ENCODE results near the gene CYP26C1. TPM values are rescaled to one million over a fixed set of nuclear protein-coding genes. Genes with fewer than 3 reads are reported as not detected.

CYP26C1 gene
- total and polyA plus RNA-seq, 5 experiments from 2014 or later: 0.33 to 0.44 TPM; not detected in 3

- no peak for ATAC-seq
- Mint-ChIP-seq H3K9me3 (no peaks in the 10 kb centered on the region), H3K4me3 (no peak overlapping the region), H3K4me1 (no peaks in the 10 kb centered on the region), H3K27ac (no peak overlapping the region), H3K36me3 (peaks cover 12 to 39% (median 29%) of the 10 kb centered on the region in 3 donors), H3K27me3 (peaks cover 2 to 7% (median 4%) of the 10 kb centered on the region in 5 donors)
- POLR2A ChIA-PET: no interaction called here
- peak in 1 of 10 donors; percentile 10 for DNase-seq
These were observed 6.1 kb upstream of the CYP26C1 start for GRCh38 chr10:93054486-93054885.

DNA sequence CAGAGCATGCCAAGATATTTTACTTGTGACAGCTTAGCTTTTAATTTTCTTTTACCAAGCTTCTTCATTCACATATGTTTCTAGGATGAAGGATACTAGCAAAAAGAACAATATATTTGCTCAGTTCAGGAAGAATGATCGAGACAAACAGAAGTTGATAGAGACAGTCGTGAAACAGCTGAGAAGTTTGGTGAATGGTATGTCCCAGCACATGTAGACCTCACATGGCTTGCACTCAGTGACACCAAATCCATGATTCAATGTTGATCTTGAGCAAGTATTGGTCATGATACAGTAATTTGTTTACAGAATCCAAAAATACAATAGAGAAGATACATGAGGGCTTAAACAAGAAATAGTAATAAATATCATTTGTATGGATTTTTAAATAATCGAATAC is 2.5 kb upstream of the CYP26C1 start:
- Mint-ChIP-seq H3K4me1 (peaks cover 8 to 21% (median 19%) of the 10 kb centered on the region in 4 donors), H3K36me3 (peaks cover 15 to 41% (median 33%) of the 10 kb centered on the region in 3 donors), H3K9me3 (no peaks in the 10 kb centered on the region), H3K27me3 (peaks cover 8 to 26% (median 15%) of the 10 kb centered on the region in 5 donors), H3K27ac (no peak overlapping the region), H3K4me3 (no peak overlapping the region)
- POLR2A ChIA-PET: no interaction called here
- no peak for ATAC-seq
- DNase-seq: no peak

DNA sequence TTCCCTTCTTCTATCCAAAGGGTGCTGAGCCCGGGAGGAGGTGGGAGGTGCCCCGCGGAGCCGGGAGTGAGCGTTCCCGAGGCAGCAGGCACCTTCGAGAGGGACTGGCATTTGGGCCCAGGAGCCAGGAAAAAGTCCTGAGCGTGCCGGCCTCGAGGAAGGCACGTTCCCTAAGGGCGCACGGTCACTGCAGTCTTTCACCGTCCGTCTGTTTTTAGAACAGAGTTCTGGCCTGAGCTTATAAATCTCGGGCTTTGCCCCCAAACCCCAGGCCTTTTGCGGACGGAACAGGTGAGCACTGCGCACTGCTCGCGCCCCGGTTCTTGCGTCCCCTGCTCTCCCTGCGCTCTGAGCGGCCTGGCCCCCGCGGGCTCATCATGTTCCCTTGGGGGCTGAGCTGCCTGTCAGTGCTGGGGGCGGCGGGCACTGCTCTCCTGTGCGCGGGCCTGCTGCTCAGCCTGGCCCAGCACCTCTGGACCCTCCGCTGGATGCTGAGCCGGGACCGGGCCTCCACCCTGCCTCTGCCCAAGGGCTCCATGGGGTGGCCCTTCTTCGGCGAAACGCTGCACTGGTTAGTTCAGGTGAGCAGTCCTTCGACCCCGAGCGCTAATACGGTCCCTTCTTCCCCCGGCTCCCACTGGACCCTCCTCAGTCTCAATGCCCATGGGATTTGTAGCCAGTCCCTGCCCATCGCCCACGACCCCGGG is 442 bp downstream of the CYP26C1 start:
- Mint-ChIP-seq H3K27ac (no peak overlapping the region), H3K36me3 (peaks cover 15 to 31% (median 28%) of the 10 kb centered on the region in 3 donors), H3K4me3 (peak overlapping the region in 4 of 10 donors; percentile 69 to 77 (median 75)), H3K4me1 (peaks cover 9 to 27% (median 23%) of the 10 kb centered on the region in 4 donors), H3K9me3 (no peaks in the 10 kb centered on the region), H3K27me3 (peaks cover 15 to 47% (median 33%) of the 10 kb centered on the region in 5 donors)
- no peak for ATAC-seq
- no peak for DNase-seq
- POLR2A ChIA-PET: no interaction called here

DNA sequence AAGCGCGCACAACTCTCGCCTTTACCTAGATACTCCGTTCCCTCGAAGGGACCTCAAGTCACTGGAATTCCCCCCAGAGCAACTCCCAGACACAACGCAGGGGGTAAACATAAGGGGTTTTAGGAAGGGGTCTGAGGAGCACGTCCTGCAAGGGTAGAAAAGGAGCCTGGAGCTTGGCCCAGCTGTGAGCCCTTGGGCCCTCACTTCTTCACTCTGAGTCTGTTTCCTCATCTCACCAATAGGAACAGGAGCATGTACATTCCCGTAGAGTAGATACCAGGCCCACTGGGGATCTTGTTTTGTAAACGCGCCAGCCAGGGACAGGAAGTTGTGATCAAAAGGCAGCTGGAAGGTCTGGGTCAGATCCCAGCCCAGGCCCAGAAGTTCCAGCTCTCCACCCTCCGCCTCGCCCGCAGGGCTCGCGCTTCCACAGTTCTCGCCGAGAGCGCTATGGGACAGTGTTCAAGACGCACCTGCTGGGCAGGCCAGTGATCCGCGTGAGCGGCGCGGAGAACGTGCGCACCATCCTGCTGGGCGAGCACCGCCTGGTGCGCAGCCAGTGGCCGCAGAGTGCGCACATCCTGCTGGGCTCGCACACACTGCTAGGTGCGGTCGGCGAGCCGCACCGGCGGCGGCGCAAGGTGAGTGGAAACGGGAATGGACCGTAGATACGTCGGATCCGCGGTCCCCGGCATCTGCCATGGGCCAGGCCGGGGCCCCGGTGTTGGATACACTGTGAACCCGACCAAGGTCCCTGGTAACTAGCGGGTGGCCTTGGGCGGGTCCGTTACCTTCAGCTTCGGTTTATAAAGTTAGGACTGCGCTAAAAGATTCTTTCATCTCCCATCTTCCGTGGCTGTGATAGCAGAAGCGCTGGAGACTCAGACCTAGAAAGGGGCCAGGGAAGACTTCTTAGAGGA is 1.3 kb downstream of the CYP26C1 start:
- peak overlapping the region in 1 of 10 donors; percentile 34 for H3K27ac Mint-ChIP-seq
- peaks cover 15 to 27% (median 26%) of the 10 kb centered on the region in 3 donors for H3K36me3 Mint-ChIP-seq
- peak overlapping the region; percentile 61 to 77 (median 70) for H3K4me3 Mint-ChIP-seq
- no peaks in the 10 kb centered on the region for H3K9me3 Mint-ChIP-seq
- H3K27me3 Mint-ChIP-seq: peaks cover 15 to 53% (median 38%) of the 10 kb centered on the region in 5 donors
- POLR2A ChIA-PET: no interaction called here
- ATAC-seq (peak in 1 of 2 donors; percentile 42), DNase-seq (peak in 1 of 10 donors; percentile 1)
- H3K4me1 Mint-ChIP-seq: peaks cover 9 to 27% (median 23%) of the 10 kb centered on the region in 4 donors

DNA sequence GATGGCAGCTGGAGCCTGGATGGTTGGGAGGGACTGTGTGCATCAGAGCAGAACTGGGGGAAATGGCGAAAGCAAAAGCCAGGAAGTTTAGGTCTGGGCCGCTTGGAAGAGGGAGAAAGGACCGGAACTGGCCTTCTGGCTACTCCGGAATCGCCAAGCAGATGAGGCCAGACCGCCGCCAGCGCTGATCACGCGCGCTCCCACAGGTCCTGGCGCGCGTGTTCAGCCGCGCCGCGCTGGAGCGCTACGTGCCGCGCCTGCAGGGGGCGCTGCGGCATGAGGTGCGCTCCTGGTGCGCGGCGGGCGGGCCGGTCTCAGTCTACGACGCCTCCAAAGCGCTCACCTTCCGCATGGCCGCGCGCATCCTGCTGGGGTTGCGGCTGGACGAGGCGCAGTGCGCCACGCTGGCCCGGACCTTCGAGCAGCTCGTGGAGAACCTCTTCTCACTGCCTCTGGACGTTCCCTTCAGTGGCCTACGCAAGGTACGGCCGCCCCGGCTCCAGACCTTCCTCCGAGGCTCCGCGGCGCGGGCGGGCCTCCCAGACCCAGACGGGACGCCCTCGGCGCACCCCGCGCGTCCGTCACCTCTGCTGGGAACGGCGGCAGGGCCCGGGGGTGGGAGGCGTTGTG is 2.0 kb downstream of the CYP26C1 start:
- Mint-ChIP-seq H3K4me1 (peaks cover 11 to 27% (median 23%) of the 10 kb centered on the region in 4 donors), H3K27ac (peak overlapping the region in 1 of 10 donors; percentile 34), H3K27me3 (peaks cover 21 to 61% (median 46%) of the 10 kb centered on the region in 5 donors), H3K4me3 (peak overlapping the region; percentile 61 to 77 (median 70)), H3K36me3 (peaks cover 15 to 22% (median 21%) of the 10 kb centered on the region in 3 donors), H3K9me3 (no peaks in the 10 kb centered on the region)
- DNase-seq (peak in 5 of 10 donors; percentile 9 to 35 (median 23)), ATAC-seq (peak; percentile 56 to 72)
- POLR2A ChIA-PET: no interaction called here

DNA sequence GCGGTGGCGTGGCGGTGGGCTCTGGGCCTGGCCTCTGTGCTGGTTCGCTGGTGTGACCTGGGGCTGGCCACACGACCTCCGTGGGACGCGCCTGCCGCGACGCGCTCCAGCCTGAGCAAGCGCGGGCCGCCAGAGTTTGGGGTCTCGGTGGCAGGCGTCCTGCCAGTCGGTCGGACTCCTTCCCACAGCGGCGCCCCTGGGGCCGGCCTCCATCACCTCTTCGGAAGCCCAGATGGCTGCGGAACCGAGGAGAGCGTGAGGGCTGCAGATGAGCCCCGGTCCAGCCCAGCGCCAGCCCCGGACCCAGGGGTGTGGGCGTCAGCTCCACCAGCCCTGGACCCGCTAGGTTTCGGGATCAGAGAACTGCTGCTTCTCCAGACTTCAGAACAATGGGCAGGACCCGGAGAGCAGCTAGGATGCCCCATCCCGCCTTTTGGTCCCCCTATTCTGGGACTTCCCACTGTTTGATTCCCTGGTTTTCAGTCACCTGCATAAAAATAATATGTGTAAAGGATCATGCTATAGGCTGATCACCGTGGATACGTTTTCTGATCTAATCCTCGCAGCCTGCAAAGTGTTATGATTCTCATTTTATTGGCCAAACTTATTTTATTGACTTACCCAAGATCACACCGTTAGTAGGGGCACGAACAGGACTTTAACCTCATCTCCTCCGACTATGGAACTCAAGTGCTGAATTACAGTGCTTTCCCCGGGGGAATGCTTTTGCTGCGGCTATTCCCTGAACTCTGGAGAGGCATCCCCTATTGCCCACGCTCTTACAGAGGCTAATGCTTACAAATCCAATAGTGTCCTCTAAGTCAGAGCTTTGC is 2.8 kb downstream of the CYP26C1 start:
- peaks cover 20 to 68% (median 47%) of the 10 kb centered on the region in 5 donors for H3K27me3 Mint-ChIP-seq
- peaks cover 11 to 29% (median 24%) of the 10 kb centered on the region in 4 donors for H3K4me1 Mint-ChIP-seq

DNA sequence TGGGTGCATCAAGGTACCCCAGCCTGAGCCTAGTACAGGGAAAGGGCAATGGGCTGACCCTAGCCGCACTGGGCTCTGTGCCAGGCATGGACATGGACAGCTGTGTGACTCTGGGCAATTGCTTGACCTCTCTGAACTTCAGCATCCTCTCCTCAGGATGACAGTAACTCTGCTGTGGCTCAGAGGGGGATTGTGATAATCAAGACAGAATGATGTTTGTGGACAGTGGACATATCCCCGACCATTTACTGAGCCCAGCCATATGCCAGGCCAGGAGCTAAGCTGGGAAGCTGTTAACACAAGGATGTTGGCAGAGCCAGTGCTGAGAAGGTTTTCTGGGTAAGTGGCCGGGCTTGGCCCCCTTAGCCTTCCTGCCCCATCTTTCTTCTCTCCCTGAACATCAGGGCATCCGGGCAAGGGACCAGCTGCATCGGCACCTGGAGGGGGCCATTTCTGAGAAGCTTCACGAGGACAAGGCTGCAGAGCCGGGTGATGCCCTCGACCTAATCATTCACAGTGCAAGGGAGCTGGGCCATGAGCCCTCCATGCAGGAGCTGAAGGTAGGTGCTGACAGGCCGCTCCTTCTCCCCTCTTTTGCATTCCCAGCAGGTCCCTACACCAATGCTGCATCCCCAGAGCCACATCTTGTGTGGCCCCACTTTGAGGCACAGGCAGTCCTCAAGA is 3.5 kb downstream of the CYP26C1 start:
- no peak overlapping the region for H3K27ac Mint-ChIP-seq
- ATAC-seq: no peak
- peaks cover 7 to 10% (median 10%) of the 10 kb centered on the region in 3 donors for H3K36me3 Mint-ChIP-seq
- H3K27me3 Mint-ChIP-seq: peaks cover 23 to 72% (median 52%) of the 10 kb centered on the region in 5 donors
- no peaks in the 10 kb centered on the region for H3K9me3 Mint-ChIP-seq
- no peak for DNase-seq
- POLR2A ChIA-PET: no interaction called here
- H3K4me3 Mint-ChIP-seq: peak overlapping the region in 5 of 10 donors; percentile 13 to 53 (median 21)
- H3K4me1 Mint-ChIP-seq: peaks cover 15 to 34% (median 28%) of the 10 kb centered on the region in 4 donors

More for the DNA sequence above, 2.8 kb downstream of the CYP26C1 start:
- DNase-seq: no peak
- Mint-ChIP-seq H3K9me3 (no peaks in the 10 kb centered on the region), H3K4me3 (peak overlapping the region in 6 of 10 donors; percentile 13 to 71 (median 50)), H3K27ac (peak overlapping the region in 1 of 10 donors; percentile 25), H3K36me3 (peaks cover 11 to 17% (median 16%) of the 10 kb centered on the region in 3 donors)
- ATAC-seq: no peak
- POLR2A ChIA-PET: no interaction called here

- Mint-ChIP-seq H3K9me3 (peaks cover 0 to 2% (median 0%) of the 10 kb centered on the region in 9 donors), H3K4me1 (peaks cover 15 to 30% (median 24%) of the 10 kb centered on the region in 4 donors), H3K36me3 (peaks cover 0 to under 1% (median under 1%) of the 10 kb centered on the region in 3 donors), H3K4me3 (peak overlapping the region in 2 of 10 donors; percentile 2 to 21), H3K27me3 (peaks cover 23 to 72% (median 55%) of the 10 kb centered on the region in 5 donors), H3K27ac (no peak overlapping the region)
- no peak for DNase-seq
- POLR2A ChIA-PET: no interaction called here
- no peak for ATAC-seq
These were observed 4.5 kb downstream of the CYP26C1 start for GRCh38 chr10:93064874-93065660.

DNA sequence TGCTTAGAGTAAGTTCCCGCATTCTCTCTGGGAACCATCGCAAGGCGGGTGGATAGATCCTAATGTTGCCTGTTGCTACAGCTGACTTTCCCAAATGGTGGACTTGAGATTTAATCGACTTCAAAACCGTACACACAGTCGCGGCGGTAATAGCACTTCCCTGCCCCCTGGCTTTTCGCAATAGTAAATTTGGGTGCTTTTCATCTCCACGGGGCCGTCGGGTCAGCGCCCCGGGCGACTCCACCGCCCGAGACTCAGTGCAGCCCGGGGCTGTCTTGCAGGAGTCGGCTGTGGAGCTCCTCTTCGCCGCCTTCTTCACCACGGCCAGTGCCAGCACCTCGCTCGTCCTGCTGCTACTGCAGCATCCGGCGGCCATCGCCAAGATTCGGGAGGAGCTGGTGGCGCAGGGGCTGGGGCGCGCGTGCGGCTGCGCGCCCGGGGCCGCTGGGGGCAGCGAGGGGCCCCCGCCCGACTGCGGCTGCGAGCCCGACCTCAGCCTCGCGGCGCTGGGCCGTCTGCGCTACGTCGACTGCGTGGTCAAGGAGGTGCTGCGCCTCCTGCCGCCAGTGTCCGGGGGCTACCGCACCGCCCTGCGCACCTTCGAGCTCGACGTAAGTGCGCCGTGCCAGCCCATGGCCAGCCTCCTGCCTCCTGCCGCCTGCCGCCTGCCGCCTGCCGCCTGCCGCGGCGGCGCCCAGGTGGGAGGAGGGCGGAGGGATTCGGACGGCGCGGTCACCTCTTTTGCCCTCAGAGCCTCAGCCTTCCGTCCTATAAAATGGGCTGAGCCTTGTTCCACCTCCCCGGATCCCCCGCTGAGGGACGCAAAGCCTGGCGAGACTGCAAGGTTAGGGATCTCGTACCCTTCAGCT is 5.3 kb downstream of the CYP26C1 start:
- POLR2A ChIA-PET: no interaction called here
- Mint-ChIP-seq H3K4me1 (peaks cover 15 to 28% (median 25%) of the 10 kb centered on the region in 4 donors), H3K27ac (no peak overlapping the region), H3K4me3 (no peak overlapping the region), H3K27me3 (peaks cover 30 to 76% (median 61%) of the 10 kb centered on the region in 5 donors), H3K36me3 (no peaks in the 10 kb centered on the region), H3K9me3 (peaks cover 0 to 2% (median 0%) of the 10 kb centered on the region in 9 donors)
- DNase-seq (no peak), ATAC-seq (no peak)

DNA sequence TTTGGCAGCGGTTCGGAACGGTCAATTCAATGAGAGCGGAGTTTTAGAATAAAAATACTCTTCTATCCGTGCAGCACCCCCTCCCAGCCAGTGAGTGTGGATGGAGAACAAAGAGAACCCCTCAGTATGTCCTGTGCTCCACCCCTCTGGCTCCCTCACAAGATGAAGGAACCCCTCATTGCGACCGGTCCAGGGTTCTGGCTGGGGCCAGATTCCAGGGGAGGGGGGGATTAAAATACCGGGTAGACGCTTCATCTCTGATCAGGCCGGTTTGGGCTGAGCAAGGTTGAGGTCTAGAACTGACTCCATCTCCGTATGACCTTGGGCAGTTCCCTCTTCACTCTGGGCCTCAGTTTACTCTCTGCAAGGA is 5.9 kb downstream of the CYP26C1 start:
- no peak overlapping the region for H3K27ac Mint-ChIP-seq
- peaks cover 33 to 78% (median 63%) of the 10 kb centered on the region in 5 donors for H3K27me3 Mint-ChIP-seq
- H3K36me3 Mint-ChIP-seq: no peaks in the 10 kb centered on the region
- peak overlapping the region in 1 of 10 donors; percentile 20 for H3K4me3 Mint-ChIP-seq
- H3K4me1 Mint-ChIP-seq: peaks cover 13 to 28% (median 24%) of the 10 kb centered on the region in 4 donors
- POLR2A ChIA-PET: no interaction called here
- DNase-seq (no peak), ATAC-seq (no peak)
- H3K9me3 Mint-ChIP-seq: peaks cover 0 to 2% (median 0%) of the 10 kb centered on the region in 9 donors
